HG03159 (cell line): ENCODE measurements around the gene SLC38A1.
"Not testable (repeated sequence)": the region's sequence is repeated elsewhere in the genome, so short reads cannot be mapped to it uniquely, and the experiment has no call there.

Source experiments
- ATAC-seq: cut with Tn5 transposase; IDR thresholded peaks from one replicate; pipeline ENCODE4 v1.9.1; 2021; ENCODE audit warnings: mild to moderate bottlenecking, moderate library complexity; ENCODE audit not compliant: unreplicated experiment

SLC38A1 gene

GRCh38 chr12:46174061-46174662 lies 94.7 kb downstream of the SLC38A1 start:
- ATAC-seq = no peak

GRCh38 chr12:46168426-46168825 lies 100.4 kb downstream of the SLC38A1 start:
- ATAC-seq = no peak

- ATAC-seq = no peak
Observed at GRCh38 chr12:46167412-46167811, 101.4 kb downstream of the SLC38A1 start.

- no peak for ATAC-seq
Observed at GRCh38 chr12:46165191-46165590, 103.7 kb downstream of the SLC38A1 start.

GRCh38 chr12:46164186-46164761 lies 104.6 kb downstream of the SLC38A1 start:
- no peak for ATAC-seq

GRCh38 chr12:46162549-46163076 lies 106.2 kb downstream of the SLC38A1 start:
- not testable (repeated sequence) for ATAC-seq

- ATAC-seq = no peak
Observed at GRCh38 chr12:46160981-46161690, 107.7 kb downstream of the SLC38A1 start.

GRCh38 chr12:46160101-46160980 lies 108.5 kb downstream of the SLC38A1 start:
- no peak for ATAC-seq

DNA sequence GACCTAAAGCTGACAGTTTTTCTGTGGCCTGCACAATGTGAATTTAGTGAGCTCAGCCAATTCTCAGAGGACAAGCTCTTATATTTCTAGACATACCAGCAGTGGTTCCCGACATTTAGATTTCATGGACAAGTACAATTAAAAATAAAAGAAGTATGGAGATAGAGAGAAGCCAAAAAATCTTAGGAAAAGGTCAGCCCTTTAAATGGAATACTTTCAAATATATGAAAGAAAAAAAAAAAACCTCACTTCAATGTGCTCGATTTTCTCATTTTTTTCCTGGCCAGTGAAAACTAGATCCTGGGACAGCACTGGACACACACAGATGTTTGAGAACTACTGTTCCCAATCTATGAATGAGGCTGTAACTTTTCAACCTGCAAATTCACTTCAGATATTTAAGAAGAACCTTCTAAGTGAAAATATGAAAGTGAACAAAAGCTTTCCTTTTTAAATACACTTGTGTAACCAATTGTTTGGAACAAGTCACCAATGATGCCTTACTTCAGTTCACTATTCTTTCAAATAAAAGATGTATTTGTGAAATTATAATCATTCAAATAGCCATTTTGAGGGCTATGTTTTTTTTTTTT lies 109.4 kb downstream of the SLC38A1 start:
- no peak for ATAC-seq

DNA sequence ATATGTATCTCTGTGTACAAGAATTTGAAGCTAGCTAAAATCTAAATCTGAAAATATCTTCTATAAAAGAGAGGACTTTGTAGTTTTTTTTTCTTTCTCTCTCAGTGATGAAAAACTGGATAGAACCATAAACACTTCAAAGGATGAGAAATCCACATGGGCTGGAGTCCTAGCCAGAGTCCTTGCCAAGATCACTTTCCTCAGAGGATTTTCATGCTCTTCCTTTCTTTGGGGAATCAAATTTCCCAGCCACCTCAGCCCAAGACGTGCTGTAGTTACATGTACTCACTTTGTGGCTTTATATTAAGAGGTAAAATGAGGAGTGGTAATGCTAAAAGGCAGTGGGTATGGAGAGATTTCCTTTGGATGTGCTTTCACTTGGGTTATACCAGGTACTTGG lies 110.3 kb downstream of the SLC38A1 start:
- no peak for ATAC-seq

DNA sequence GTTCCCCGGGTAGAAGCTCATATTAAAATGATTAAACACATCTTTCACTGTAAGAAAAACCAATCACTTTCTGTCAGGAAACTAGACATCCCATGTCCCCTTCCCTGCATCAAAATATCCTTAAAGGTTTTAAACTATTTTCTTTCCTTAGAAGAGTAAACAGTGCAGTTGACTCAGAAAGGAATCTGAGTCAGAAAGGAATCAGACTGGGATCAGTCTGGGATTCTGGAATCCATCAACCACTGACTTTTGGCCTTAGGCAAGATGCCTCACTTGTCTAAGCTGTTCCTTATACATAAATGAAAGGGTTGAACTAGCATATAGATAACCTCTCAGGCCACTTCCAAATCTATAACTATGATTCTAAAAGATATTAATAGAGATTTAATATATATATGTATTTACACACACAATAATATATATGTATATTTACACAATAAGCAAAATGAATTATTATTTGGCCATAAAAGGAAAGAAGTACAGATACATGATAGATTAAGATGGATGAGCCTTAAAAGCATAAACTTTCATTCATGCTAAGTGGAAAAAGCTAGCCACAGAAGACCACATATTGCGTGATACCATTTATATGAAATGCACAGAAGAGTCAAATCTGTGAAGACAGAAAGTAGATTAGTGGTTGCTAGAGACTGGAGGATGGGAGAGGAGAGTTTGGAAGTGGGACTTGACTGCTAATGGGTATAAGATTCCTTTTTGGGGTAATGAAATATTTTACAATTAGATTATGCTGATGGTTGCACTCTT lies 114.4 kb downstream of the SLC38A1 start:
- no peak for ATAC-seq

- no peak for ATAC-seq
Observed at GRCh38 chr12:46153268-46153872, 115.5 kb downstream of the SLC38A1 start.

DNA sequence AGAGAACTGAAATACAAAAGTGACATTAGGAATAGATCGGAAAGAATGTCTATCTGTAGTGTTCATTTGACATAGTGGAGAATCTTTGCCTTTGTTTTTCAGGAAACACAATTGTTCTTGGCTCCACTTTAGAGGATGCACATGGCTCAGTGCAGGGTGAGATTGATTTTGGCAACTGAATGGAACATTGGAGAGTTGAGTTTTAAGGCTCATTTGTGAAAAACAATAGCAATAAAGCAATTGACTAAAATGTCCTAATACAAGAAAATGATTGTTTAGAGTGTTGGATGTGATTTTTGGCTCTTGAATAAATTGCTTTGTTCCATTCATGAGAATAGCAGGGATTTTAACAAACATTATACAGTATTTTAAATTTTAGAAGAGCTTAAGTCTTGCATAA lies 116.4 kb downstream of the SLC38A1 start:
- no peak for ATAC-seq

DNA sequence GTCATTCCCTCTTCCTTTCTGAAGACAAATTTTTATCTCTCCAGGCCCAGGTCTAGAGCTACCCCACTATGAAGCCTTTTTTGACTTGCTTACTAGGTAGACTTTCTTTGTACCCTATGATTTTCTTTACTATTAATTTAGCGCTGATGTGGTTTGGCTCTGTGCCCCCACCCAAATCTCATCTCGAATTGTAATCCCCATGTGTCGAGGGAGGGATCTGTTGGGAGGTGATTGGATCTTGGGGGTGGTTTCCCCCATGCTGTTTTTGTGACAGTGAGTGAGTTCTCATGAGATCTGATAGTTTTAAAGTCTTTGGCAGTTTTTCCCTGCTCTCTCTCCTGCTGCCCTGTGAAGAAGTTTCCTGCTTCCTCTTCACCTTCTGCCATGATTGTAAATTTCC lies 118.1 kb downstream of the SLC38A1 start:
- ATAC-seq = no peak

DNA sequence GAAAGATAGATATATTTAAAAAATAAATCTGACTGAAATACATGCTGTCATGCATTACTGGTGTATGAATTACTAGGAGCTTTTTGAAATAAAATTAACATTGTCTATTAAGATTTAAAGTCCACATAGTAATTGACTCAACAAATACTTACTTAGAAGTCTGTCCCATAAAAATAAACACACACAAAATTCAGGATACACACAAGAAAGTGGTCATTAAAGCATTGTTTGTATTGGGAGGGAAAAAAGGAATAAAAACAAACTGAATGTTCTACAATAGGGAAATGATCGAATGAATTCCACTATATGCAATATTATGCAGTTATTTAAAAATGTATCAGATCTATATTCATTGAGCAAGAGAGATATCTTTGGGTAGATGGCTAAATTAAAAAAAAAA lies 118.9 kb downstream of the SLC38A1 start:
- no peak for ATAC-seq

DNA sequence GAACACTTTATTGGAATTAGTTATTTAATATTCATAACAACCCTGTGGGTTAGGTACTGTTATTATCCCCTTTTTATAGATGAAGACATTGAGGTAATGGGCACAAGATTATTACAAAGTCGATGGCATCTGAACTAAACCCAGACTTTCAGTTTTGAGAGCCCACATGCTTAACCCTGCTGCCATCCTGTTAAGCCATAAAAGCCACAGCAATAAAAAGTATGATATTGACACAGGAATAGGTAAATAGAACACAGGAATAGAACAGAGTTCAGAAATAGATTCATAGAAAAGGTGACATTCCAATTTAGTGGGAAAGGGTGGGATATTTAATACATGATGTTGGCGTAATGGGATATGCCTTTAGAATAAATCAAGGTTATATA lies 119.8 kb downstream of the SLC38A1 start:
- no peak for ATAC-seq

- ATAC-seq = no peak
Observed at GRCh38 chr12:46148327-46149078, 120.3 kb downstream of the SLC38A1 start.

DNA sequence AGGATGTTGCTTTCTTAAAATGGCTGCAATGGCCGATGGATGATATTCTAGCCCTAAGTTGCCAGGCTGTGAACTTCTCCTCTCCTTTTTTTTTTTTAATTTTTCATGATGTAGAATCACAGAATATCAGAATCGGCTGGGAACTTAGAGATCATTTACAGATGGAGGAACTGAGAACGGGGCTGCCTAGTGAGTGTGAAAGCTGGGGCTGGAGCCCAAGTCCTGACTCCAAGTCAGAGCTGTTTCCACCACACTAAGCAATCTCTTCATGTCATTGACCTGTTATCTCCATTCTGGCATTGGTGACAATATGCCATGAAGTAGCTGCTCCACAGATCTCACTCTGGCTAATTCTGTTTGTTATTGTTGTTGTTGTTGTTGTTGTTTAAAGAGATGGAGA lies 121.7 kb downstream of the SLC38A1 start:
- peak; percentile 94 for ATAC-seq

- ATAC-seq = no peak
Observed at GRCh38 chr12:46145881-46146280, 123.0 kb downstream of the SLC38A1 start.
